DND-41 (cell line): ENCODE data around the gene TMEM54.

Source experiments
- EZH2 ChIP-seq: IDR thresholded peaks from 3 replicates; pipeline ENCODE4 v1.6.1; 2012; ENCODE audit warnings: borderline replicate concordance, low read depth, mild to moderate bottlenecking, moderate library complexity, low read length, inconsistent platforms; ENCODE audit not compliant: severe bottlenecking
- TF ChIP-seq, protein P1 (sequence below): IDR thresholded peaks from 2 replicates; pipeline ENCODE4 v1.5.1; 2012; ENCODE audit warnings: borderline replicate concordance, low read length, moderate library complexity, mild to moderate bottlenecking; ENCODE audit not compliant: poor library complexity, severe bottlenecking; ENCODE audit errors: extremely low read depth

DNA sequence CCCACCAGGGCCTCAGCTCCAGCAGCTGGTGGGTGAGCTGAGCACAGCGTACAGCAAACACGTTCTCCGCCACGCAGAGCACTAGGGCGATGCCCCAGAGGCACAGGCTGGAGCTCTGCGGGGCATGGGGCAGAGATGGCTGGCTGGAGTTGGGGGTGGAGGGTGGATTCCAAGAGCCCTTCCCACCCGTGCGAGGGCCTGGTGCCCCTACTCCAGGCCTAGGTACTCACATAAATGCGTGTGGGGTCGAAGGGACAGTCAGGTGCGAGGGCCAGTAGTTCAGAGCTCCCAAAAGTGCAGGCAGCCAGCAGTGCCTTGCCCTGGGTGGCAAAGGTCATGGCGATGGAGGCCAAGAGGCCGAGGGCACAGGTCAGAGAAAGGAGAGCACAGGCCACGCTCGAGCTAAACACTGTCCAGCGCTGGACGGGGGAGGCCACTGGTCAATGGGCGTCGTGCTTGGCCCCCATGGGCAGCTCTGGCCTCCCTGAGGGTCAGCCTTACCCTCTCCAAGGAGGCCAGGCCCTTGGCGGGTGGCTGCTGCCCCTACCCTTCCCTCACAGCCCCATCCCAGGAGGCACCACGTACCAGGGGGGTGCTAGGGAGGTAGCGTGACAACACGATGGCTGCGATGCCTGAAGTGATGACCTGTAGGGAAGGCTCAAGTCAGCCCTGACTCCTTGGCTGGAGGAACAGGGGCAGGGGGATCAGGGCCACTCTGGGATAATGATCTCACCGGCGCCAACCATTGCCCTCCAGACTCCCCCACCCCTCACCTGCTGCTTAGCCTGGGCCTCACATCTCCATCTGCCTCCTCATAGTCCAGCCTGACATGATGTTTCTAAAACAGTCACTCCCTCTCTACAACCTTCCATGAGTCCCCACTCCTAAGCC is 5.6 kb downstream of the TMEM54 start:
- TF ChIP-seq, protein P1, sequence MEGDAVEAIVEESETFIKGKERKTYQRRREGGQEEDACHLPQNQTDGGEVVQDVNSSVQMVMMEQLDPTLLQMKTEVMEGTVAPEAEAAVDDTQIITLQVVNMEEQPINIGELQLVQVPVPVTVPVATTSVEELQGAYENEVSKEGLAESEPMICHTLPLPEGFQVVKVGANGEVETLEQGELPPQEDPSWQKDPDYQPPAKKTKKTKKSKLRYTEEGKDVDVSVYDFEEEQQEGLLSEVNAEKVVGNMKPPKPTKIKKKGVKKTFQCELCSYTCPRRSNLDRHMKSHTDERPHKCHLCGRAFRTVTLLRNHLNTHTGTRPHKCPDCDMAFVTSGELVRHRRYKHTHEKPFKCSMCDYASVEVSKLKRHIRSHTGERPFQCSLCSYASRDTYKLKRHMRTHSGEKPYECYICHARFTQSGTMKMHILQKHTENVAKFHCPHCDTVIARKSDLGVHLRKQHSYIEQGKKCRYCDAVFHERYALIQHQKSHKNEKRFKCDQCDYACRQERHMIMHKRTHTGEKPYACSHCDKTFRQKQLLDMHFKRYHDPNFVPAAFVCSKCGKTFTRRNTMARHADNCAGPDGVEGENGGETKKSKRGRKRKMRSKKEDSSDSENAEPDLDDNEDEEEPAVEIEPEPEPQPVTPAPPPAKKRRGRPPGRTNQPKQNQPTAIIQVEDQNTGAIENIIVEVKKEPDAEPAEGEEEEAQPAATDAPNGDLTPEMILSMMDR, result no peak
- TF ChIP-seq EZH2, result no peak
